HG03039 (cell line): ENCODE data around the gene RBFOX2.
"Not testable (repeated sequence)": the region's sequence is repeated elsewhere in the genome, so short reads cannot be mapped to it uniquely, and the experiment has no call there.

ENCODE experiments used
- ATAC-seq: cut with Tn5 transposase; IDR thresholded peaks from one replicate; pipeline ENCODE4 v1.9.1; 2021; ENCODE audit warnings: mild to moderate bottlenecking, moderate library complexity; ENCODE audit not compliant: unreplicated experiment

The RBFOX2 gene

GRCh38 chr22:35838855-35839576 lies 189.6 kb downstream of the RBFOX2 start:
- ATAC-seq = no peak

- no peak for ATAC-seq
These were observed 191.4 kb downstream of the RBFOX2 start for GRCh38 chr22:35837101-35837727.

GRCh38 chr22:35835998-35836691 lies 192.5 kb downstream of the RBFOX2 start:
- ATAC-seq = no peak

GRCh38 chr22:35835267-35835997 lies 193.2 kb downstream of the RBFOX2 start:
- no peak for ATAC-seq

- ATAC-seq = no peak
These were observed 194.6 kb downstream of the RBFOX2 start for GRCh38 chr22:35834061-35834460.

- no peak for ATAC-seq
These were observed 198.3 kb downstream of the RBFOX2 start for GRCh38 chr22:35830305-35830704.

- no peak for ATAC-seq
These were observed 204.4 kb downstream of the RBFOX2 start for GRCh38 chr22:35824256-35824655.

- ATAC-seq = no peak
These were observed 207.0 kb downstream of the RBFOX2 start for GRCh38 chr22:35821654-35822053.

- ATAC-seq = no peak
These were observed 209.2 kb downstream of the RBFOX2 start for GRCh38 chr22:35819421-35819820.

- ATAC-seq = no peak
These were observed 209.7 kb downstream of the RBFOX2 start for GRCh38 chr22:35818897-35819296.

- ATAC-seq = no peak
These were observed 216.0 kb downstream of the RBFOX2 start for GRCh38 chr22:35812600-35812999.

GRCh38 chr22:35811670-35812069 lies 217.0 kb downstream of the RBFOX2 start:
- ATAC-seq = no peak

- no peak for ATAC-seq
These were observed 218.8 kb downstream of the RBFOX2 start for GRCh38 chr22:35809816-35810215.

GRCh38 chr22:35808377-35808776 lies 220.2 kb downstream of the RBFOX2 start:
- ATAC-seq = no peak

GRCh38 chr22:35806668-35807067 lies 222.0 kb downstream of the RBFOX2 start:
- ATAC-seq = not testable (repeated sequence)

GRCh38 chr22:35805466-35805865 lies 223.2 kb downstream of the RBFOX2 start:
- no peak for ATAC-seq

- no peak for ATAC-seq
These were observed 224.2 kb downstream of the RBFOX2 start for GRCh38 chr22:35804421-35804820.

GRCh38 chr22:35802885-35803284 lies 225.7 kb downstream of the RBFOX2 start:
- no peak for ATAC-seq

GRCh38 chr22:35801301-35801700 lies 227.3 kb downstream of the RBFOX2 start:
- ATAC-seq = not testable (repeated sequence)

GRCh38 chr22:35799150-35799549 lies 229.5 kb downstream of the RBFOX2 start:
- no peak for ATAC-seq

GRCh38 chr22:35797411-35797810 lies 231.2 kb downstream of the RBFOX2 start:
- no peak for ATAC-seq
